OCI-LY1 (cell line): ENCODE results near the gene ZNF714.

Experiments used
- H2AFZ ChIP-seq: fragments of 200-600 bp; sonication (generic), shearing (Covaris generic); 2 replicates; pipeline ENCODE4 v1.6.0; 2014; ENCODE audit warnings: antibody characterized with exemption, mild to moderate bottlenecking, low read length
- H3F3A ChIP-seq: fragments of 200-600 bp; sonication (generic), shearing (Covaris generic); 2 replicates; pipeline ENCODE4 v1.6.0; 2014; ENCODE audit warnings: mild to moderate bottlenecking, antibody characterized with exemption, low read length, moderate library complexity; ENCODE audit not compliant: insufficient read depth
- H3K27ac ChIP-seq: fragments of 200-600 bp; sonication (generic); 2 replicates; pipeline ENCODE4 v1.5.1; 2014; ENCODE audit warnings: low read length, mixed run types, mild to moderate bottlenecking, low read depth; ENCODE audit not compliant: poor library complexity, severe bottlenecking
- H3K27me3 ChIP-seq: fragments of 200-600 bp; sonication (generic); 2 replicates; pipeline ENCODE4 v1.6.0; 2014; ENCODE audit warnings: antibody characterized with exemption, mild to moderate bottlenecking, low read length, moderate library complexity; ENCODE audit not compliant: insufficient read depth
- H3K36me3 ChIP-seq: fragments of 200-600 bp; sonication (generic); 2 replicates; pipeline ENCODE4 v1.6.1; 2014; ENCODE audit warnings: mild to moderate bottlenecking, antibody characterized with exemption, low read length, moderate library complexity, mixed read lengths; ENCODE audit not compliant: insufficient read depth
- H3K4me1 ChIP-seq: fragments of 200-600 bp; sonication (generic); 2 replicates; pipeline ENCODE4 v1.5.1; 2014; ENCODE audit warnings: mild to moderate bottlenecking, low read length, moderate library complexity; ENCODE audit not compliant: insufficient read depth, severe bottlenecking
- H3K4me2 ChIP-seq: fragments of 200-600 bp; sonication (generic), shearing (Covaris generic); 2 replicates; pipeline ENCODE4 v1.6.1; 2014; ENCODE audit warnings: low read length
- H3K4me3 ChIP-seq: fragments of 200-600 bp; sonication (generic); 2 replicates; pipeline ENCODE4 v1.5.1; 2014; ENCODE audit warnings: low read length, low read depth, mild to moderate bottlenecking, mixed read lengths; ENCODE audit not compliant: poor library complexity, severe bottlenecking
- H3K79me2 ChIP-seq: fragments of 200-600 bp; shearing (Covaris generic); 2 replicates; pipeline ENCODE4 v1.6.1; 2016; ENCODE audit warnings: mixed run types, low read length, mixed read lengths; ENCODE audit not compliant: insufficient read depth
- H3K9ac ChIP-seq: fragments of 200-600 bp; sonication (generic), shearing (Covaris generic); 2 replicates; pipeline ENCODE4 v1.6.1; 2014; ENCODE audit warnings: mild to moderate bottlenecking, low read length, mixed read lengths
- H3K9me2 ChIP-seq: fragments of 200-600 bp; sonication (generic), shearing (Covaris generic); 2 replicates; pipeline ENCODE4 v1.6.1; 2014; ENCODE audit warnings: low read depth, mild to moderate bottlenecking, low read length, mixed read lengths
- H3K9me3 ChIP-seq: fragments of 200-600 bp; shearing (Covaris generic); 2 replicates; pipeline ENCODE4 v1.6.1; 2014; ENCODE audit warnings: low read length, mixed read lengths
- H4K20me1 ChIP-seq: fragments of 200-600 bp; sonication (generic), shearing (Covaris generic); 2 replicates; pipeline ENCODE4 v1.6.0; 2016; ENCODE audit warnings: mild to moderate bottlenecking, low read length; ENCODE audit not compliant: insufficient read depth
- CTCF ChIP-seq: fragments of 200-600 bp; sonication (generic), shearing (Covaris generic); IDR thresholded peaks from 2 replicates; pipeline ENCODE4 v1.5.1; 2017; ENCODE audit warnings: mild to moderate bottlenecking, antibody characterized with exemption, low read length, moderate library complexity, mixed read lengths
- EZH2 ChIP-seq: fragments of 200-600 bp; sonication (generic), shearing (Covaris generic); IDR thresholded peaks from 2 replicates; pipeline ENCODE4 v1.8.0; 2017; ENCODE audit warnings: borderline replicate concordance, mixed run types, mild to moderate bottlenecking, antibody characterized with exemption, low read length, moderate library complexity, mixed read lengths

ZNF714 gene

GRCh38 chr19:21084343-21084742 lies 2.3 kb downstream of the ZNF714 start:
- no peak for TF ChIP-seq EZH2
- TF ChIP-seq CTCF = no peak
- Histone ChIP-seq H3K27me3 (no peaks in the 10 kb centered on the region), H3K79me2 (peaks cover 14% of the 10 kb centered on the region), H3K36me3 (peaks cover 58% of the 10 kb centered on the region), H3K9me3 (no peaks in the 10 kb centered on the region), H3K4me2 (no peak overlapping the region), H3F3A (no peaks in the 10 kb centered on the region), H3K4me3 (no peak overlapping the region), H2AFZ (no peak overlapping the region), H3K9ac (no peak overlapping the region), H3K9me2 (no peaks in the 10 kb centered on the region), H4K20me1 (no peaks in the 10 kb centered on the region), H3K4me1 (peaks cover 14% of the 10 kb centered on the region), H3K27ac (no peak overlapping the region)

- H3F3A ChIP-seq = no peaks in the 10 kb centered on the region
- H3K4me3 ChIP-seq = no peak overlapping the region
- TF ChIP-seq EZH2 (no peak), CTCF (no peak)
- H3K9me2 ChIP-seq = no peaks in the 10 kb centered on the region
- H2AFZ ChIP-seq = no peak overlapping the region
- no peak overlapping the region for H3K27ac ChIP-seq
- H3K4me1 ChIP-seq = peaks cover 11% of the 10 kb centered on the region
- H4K20me1 ChIP-seq = no peaks in the 10 kb centered on the region
- peaks cover 11% of the 10 kb centered on the region for H3K79me2 ChIP-seq
- H3K9ac ChIP-seq = no peak overlapping the region
- no peak overlapping the region for H3K4me2 ChIP-seq
- H3K9me3 ChIP-seq = no peaks in the 10 kb centered on the region
- H3K36me3 ChIP-seq = peaks cover 80% of the 10 kb centered on the region
- no peaks in the 10 kb centered on the region for H3K27me3 ChIP-seq
These were observed 5.9 kb downstream of the ZNF714 start for GRCh38 chr19:21087871-21088270.

GRCh38 chr19:21092109-21092508 lies 10.1 kb downstream of the ZNF714 start:
- no peaks in the 10 kb centered on the region for H3K9me2 ChIP-seq
- H3K9me3 ChIP-seq = no peaks in the 10 kb centered on the region
- H3K9ac ChIP-seq = no peak overlapping the region
- H3K4me1 ChIP-seq = no peaks in the 10 kb centered on the region
- H2AFZ ChIP-seq = no peak overlapping the region
- no peak overlapping the region for H3K4me3 ChIP-seq
- H3K27me3 ChIP-seq = no peaks in the 10 kb centered on the region
- no peaks in the 10 kb centered on the region for H4K20me1 ChIP-seq
- peaks cover 4% of the 10 kb centered on the region; the same call in 1 of the 2 replicates for H3K79me2 ChIP-seq
- peaks cover 63% of the 10 kb centered on the region for H3K36me3 ChIP-seq
- no peak for TF ChIP-seq EZH2
- TF ChIP-seq CTCF = no peak
- no peaks in the 10 kb centered on the region for H3F3A ChIP-seq
- no peak overlapping the region for H3K27ac ChIP-seq
- H3K4me2 ChIP-seq = no peak overlapping the region
